Measurements from ENCODE around the gene ANKRD24.
"Not testable (repeated sequence)": the region's sequence is repeated elsewhere in the genome, so short reads cannot be mapped to it uniquely, and the experiment has no call there.

The ANKRD24 gene

DNA sequence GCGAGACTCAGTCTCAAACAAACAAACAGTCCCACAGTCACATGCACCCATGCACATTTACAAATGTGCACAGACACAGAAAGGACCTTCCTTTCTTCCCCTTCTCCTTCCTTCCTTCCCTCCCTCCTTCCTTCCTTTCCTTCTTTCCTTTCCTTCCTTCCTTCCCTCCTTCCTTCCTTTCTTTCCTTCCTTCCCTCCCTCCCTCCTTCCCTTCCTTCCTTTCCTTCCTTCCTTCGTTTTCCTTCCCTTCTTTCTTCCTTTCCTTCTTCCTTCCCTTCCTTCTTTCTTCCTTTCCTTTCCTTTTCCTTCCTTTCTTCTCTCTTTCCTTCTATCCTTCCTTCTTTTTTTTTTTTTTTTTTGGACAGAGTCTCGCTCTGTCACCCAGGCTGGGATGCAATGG, 30.6 kb downstream of the ANKRD24 start:
- DNase-seq (ENCODE audit: low read depth): no peak

DNA sequence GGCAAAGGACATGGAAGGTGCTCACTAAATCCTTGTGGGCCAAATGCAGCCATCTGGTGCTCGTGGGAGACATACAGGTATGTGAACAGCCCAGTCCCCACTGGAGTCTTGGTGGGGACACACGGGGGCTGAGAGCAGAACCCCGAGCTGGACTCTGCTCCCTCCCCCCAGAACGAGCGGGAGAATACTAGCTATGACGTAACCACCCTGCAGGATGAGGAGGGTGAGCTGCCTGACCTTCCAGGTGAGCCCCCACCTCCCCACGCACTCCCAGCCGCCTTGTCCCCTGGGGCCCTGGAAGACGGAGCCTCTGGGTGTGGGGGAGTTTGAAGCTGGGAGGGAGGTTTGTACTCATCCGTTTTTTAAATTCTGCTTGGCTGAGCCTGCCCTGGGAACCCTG, 33.3 kb downstream of the ANKRD24 start:
- DNase-seq (ENCODE audit: low read depth): no peak
- TF ChIP-seq, protein P1, sequence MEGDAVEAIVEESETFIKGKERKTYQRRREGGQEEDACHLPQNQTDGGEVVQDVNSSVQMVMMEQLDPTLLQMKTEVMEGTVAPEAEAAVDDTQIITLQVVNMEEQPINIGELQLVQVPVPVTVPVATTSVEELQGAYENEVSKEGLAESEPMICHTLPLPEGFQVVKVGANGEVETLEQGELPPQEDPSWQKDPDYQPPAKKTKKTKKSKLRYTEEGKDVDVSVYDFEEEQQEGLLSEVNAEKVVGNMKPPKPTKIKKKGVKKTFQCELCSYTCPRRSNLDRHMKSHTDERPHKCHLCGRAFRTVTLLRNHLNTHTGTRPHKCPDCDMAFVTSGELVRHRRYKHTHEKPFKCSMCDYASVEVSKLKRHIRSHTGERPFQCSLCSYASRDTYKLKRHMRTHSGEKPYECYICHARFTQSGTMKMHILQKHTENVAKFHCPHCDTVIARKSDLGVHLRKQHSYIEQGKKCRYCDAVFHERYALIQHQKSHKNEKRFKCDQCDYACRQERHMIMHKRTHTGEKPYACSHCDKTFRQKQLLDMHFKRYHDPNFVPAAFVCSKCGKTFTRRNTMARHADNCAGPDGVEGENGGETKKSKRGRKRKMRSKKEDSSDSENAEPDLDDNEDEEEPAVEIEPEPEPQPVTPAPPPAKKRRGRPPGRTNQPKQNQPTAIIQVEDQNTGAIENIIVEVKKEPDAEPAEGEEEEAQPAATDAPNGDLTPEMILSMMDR (IDR thresholded peaks at IDR 0.05; ENCODE audit: low read length, missing control alignments): no peak

More for the DNA sequence above, 30.6 kb downstream of the ANKRD24 start:
- TF ChIP-seq, protein P1 (IDR thresholded peaks at IDR 0.05; ENCODE audit: low read length, missing control alignments): no peak
- no peak overlapping the region for H3K4me3 ChIP-seq (replicated peaks; ENCODE audit: low read depth, low read length)

DNA sequence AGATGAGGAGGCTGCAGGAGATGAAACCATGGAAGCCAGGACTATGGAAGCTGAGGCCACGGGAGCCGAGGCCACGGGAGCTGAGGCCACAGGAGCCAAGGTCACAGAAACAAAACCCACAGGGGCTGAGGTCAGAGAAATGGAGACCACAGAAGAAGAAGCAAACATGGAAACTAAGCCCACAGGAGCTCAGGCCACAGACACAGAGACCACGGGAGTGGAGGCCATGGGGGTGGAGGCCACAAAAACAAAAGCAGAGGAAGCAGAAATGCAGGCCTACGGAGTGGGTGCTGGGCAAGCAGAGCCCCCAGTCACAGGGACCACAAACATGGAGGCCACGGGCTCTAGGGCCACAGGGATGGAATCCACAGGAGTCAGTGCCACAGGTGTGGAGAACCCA, 34.4 kb downstream of the ANKRD24 start:
- TF ChIP-seq, protein P1 (IDR thresholded peaks at IDR 0.05; ENCODE audit: low read length, missing control alignments): no peak
- DNase-seq (ENCODE audit: low read depth): no peak
- H3K4me3 ChIP-seq (replicated peaks; ENCODE audit: low read depth, low read length): no peak overlapping the region

More for the DNA sequence above, 33.3 kb downstream of the ANKRD24 start:
- H3K4me3 ChIP-seq (replicated peaks; ENCODE audit: low read depth, low read length): no peak overlapping the region

DNA sequence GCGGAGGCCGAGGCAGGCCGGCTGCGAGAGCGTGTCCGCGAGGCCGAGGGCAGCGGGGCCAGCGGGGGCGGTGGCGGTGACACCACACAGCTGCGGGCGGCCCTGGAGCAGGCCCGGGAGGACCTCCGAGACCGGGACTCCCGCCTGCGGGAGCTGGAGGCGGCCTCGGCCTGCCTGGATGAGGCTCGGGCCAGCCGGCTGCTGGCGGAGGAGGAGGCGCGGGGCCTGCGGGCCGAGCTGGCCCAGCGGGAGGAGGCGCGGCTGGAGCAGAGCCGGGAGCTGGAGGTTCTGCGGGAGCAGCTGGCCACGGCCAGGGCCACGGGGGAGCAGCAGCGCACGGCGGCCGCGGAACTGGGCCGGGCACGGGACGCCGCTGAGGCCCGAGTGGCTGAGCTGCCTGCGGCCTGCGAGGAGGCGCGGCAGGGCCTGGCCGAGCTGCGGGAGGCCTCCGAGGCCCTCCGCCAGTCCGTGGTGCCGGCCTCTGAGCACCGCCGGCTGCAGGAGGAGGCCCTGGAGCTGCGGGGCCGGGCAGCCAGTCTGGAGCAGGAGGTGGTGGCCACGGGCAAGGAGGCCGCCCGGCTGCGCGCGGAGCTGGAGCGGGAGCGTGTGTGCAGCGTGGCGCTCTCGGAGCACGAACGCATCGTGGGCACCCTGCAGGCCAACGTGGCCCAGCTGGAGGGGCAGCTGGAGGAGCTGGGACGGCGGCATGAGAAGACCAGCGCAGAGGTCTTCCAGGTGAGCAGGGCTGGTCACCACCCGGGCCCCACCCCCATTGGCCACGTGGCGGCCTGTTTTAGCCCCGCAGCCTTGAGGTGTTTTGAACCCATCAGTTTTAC, 35.2 kb downstream of the ANKRD24 start:
- no peak overlapping the region for H3K4me3 ChIP-seq (replicated peaks; ENCODE audit: low read depth, low read length)
- TF ChIP-seq, protein P1 (IDR thresholded peaks at IDR 0.05; ENCODE audit: low read length, missing control alignments): no peak
- no peak for DNase-seq (ENCODE audit: low read depth)

DNA sequence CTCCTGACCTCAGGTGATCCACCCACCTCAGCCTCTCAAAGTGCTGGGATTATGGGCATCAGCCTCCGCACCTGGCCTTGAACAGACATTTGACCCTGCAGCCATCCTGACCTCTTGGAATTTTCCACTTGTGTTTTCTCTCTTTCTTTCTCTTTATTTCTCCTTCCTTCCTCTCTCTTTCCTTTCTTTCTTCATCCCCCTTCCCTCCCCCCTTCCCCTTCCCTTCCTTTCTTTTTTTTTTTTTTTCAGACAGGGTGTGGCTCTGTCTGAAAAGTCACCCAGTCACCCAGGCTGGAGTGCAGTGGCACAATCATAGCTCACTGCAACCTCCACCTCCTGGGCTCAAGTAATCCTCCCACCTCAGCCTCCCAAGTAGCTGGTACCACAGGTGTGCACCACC, 36.0 kb downstream of the ANKRD24 start:
- H3K4me3 ChIP-seq (replicated peaks; ENCODE audit: low read depth, low read length): not testable (repeated sequence)

DNA sequence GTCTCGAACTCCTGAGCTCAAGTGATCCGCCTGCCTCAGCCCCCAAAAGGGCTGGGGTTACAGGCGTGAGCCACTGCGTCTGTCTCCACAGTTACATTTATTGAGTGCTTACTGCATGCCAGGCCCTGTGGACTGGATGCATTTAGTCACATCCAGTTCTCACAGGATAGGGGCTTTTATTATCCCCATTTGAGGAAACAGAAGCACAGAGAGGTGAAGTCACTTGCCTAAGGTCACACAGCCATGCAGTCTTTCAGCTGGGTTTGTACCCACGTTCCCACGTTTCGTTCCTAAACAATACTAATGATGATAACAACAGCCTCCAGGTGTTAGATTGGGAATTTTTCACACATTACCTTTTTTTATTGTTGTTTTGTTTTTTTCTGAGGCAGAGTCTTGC, 37.7 kb downstream of the ANKRD24 start:
- DNase-seq (ENCODE audit: low read depth): no peak
- TF ChIP-seq, protein P1 (IDR thresholded peaks at IDR 0.05; ENCODE audit: low read length, missing control alignments): no peak
- H3K4me3 ChIP-seq (replicated peaks; ENCODE audit: low read depth, low read length): no peak overlapping the region

More for the DNA sequence above, 36.0 kb downstream of the ANKRD24 start:
- DNase-seq (ENCODE audit: low read depth): not testable (repeated sequence)

DNA sequence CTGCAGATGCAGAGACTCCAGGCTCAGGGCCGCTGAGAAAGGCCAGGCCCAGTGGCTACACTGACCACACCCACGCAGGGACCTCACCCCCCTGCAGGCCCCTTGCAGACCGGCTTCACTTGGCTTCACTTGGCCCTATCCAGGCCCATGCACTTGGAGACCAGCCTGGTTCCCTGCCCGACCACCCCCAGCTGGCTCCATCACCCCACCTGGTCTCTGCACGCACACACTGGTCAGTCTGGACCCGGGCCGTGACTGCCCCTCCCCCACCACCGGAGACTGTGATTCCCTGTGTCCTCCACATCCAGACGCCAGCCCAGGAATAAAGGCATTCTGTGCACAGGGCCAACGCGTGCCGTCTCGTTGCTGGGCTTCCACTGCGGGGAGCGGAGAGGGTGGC, 42.0 kb downstream of the ANKRD24 start:
- H3K4me3 ChIP-seq (replicated peaks; ENCODE audit: low read depth, low read length): no peak overlapping the region
- TF ChIP-seq, protein P1 (IDR thresholded peaks at IDR 0.05; ENCODE audit: low read length, missing control alignments): no peak
- no peak for DNase-seq (ENCODE audit: low read depth)
